Lung (tissue), 12 donors: ENCODE results near the gene PPP1R14D. TPM values are rescaled to one million over a fixed set of nuclear protein-coding genes. Genes with fewer than 3 reads are reported as not detected.

Source experiments
- ATAC-seq: fragments of 200-7000 bp; cut with Tn5 transposase; one replicate; pipeline ENCODE4 v1.9.1; 2020; ENCODE audit warnings: moderate number of reproducible peaks; ENCODE audit not compliant: insufficient read depth, low FRiP score
- DNase-seq, 3 donors: peaks; one replicate each; pipeline ENCODE4 v3.0.0-alpha.2; 2013 to 2017
- H3K27ac ChIP-seq, 2 donors: one replicate each; pipeline ENCODE4 v1.5.1; 2013; ENCODE audit warnings: mild to moderate bottlenecking in 2 of 2, moderate library complexity in 2 of 2, control low read depth in 1 of 2, inconsistent platforms in 1 of 2, low read depth in 1 of 2, low read length in 1 of 2
- H3K27me3 ChIP-seq, 3 donors: one replicate each; pipeline ENCODE4 v1.5.1; 2013; ENCODE audit warnings: low read length in 2 of 3; ENCODE audit not compliant: control insufficient read depth in 3 of 3, insufficient read depth in 3 of 3
- H3K36me3 ChIP-seq, 4 donors: one replicate each; pipeline ENCODE4 v1.5.1; 2013; ENCODE audit warnings: low read length in 4 of 4, mild to moderate bottlenecking in 1 of 4, moderate library complexity in 1 of 4; ENCODE audit not compliant: control insufficient read depth in 4 of 4, insufficient read depth in 4 of 4
- H3K4me1 ChIP-seq, 5 donors: one replicate each; pipeline ENCODE4 v1.5.1; 2013; ENCODE audit warnings: low read length in 5 of 5, mild to moderate bottlenecking in 2 of 5, moderate library complexity in 1 of 5; ENCODE audit not compliant: control insufficient read depth in 5 of 5, insufficient read depth in 5 of 5
- H3K4me3 ChIP-seq: one replicate; pipeline ENCODE4 v1.5.1; 2013; ENCODE audit warnings: mild to moderate bottlenecking, control low read depth, moderate library complexity
- H3K9ac ChIP-seq, 2 donors: one replicate each; pipeline ENCODE4 v1.5.1; 2013; ENCODE audit warnings: low read length in 2 of 2, control low read depth in 1 of 2; ENCODE audit not compliant: insufficient read depth in 1 of 2
- H3K9me3 ChIP-seq, 4 donors: one replicate each; pipeline ENCODE4 v1.5.1; 2013; ENCODE audit warnings: low read length in 3 of 4, mild to moderate bottlenecking in 1 of 4, moderate library complexity in 1 of 4; ENCODE audit not compliant: control insufficient read depth in 4 of 4, insufficient read depth in 3 of 4
- CTCF ChIP-seq: IDR thresholded peaks from 2 replicates; pipeline ENCODE4 v1.5.1; 2012; ENCODE audit warnings: mild to moderate bottlenecking; ENCODE audit errors: control extremely low read depth, extremely low read depth
- WGBS, 2 donors: extraction: QIAGEN DNeasy Blood & Tissue Kit; methylation state at CpG; one replicate each; pipeline ENCODE4 v1.1.7; 2013; 5-methylcytosine and 5-hydroxymethylcytosine counted together
- polyA plus RNA-seq, 2 donors: library from polyadenylated mRNA; stranded (reverse); fragments of 200-250 nt; gene quantifications; one replicate each; pipeline ENCODE4 v1.2.1, GENCODE V29; 2013
- total RNA-seq, 2 donors: library from RNA; depleted of rRNA in 1 of 2; stranded (reverse); fragments of >200 nt in 1 of 2; gene quantifications; one replicate each; pipeline ENCODE4 v1.2.1, GENCODE V29; 2014 to 2021
- donor health status: control.
- donor health status: control.
- donor health status: Bipolar disorder and iron deficiency.
- donor health status: healthy.
- donor health status: DM: yes; HTN: yes; CAD: no.

PPP1R14D gene
- total and polyA plus RNA-seq, 4 donors: 0.22 TPM; not detected in 3

GRCh38 chr15:40856746-40857145 lies 28.2 kb upstream of the PPP1R14D start:
- Histone ChIP-seq H3K27me3 (no peaks in the 10 kb centered on the region), H3K36me3 (peaks cover 0 to 16% (median 0%) of the 10 kb centered on the region in 4 donors), H3K9me3 (no peaks in the 10 kb centered on the region), H3K9ac (no peak overlapping the region), H3K4me1 (peaks cover 0 to 12% (median 4%) of the 10 kb centered on the region in 5 donors), H3K27ac (no peak overlapping the region), H3K4me3 (no peak overlapping the region)
- no peak for DNase-seq
- WGBS, 2 donors: 68 to 77% methylated on average over 8 of the region's 8 CpGs
- no peak for TF ChIP-seq CTCF
- no peak for ATAC-seq

DNA sequence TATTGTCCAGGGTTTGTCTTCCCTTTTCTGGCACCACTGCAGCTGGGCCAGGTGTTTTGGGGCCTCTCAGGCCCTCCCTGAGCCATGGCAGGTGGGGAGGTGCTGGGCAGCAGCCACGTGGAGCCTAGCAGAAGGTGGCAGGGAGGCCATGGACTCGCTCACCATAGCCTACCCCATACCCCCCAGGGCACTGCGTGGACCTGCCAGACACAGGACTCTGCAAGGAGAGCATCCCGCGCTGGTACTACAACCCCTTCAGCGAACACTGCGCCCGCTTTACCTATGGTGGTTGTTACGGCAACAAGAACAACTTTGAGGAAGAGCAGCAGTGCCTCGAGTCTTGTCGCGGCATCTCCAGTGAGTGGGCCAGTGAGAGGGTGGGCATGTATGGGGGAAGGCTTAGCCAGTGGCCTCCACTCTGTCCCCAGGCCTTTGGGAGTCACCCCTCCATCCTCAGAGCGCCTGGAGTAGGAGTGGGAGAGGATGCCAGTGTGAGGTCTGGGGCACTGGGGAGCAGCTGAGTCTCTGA lies 27.3 kb upstream of the PPP1R14D start:
- DNase-seq (peak in 1 of 3 donors; percentile 8), ATAC-seq (no peak)
- Histone ChIP-seq H3K4me1 (peaks cover 0 to 12% (median 4%) of the 10 kb centered on the region in 5 donors), H3K9me3 (no peaks in the 10 kb centered on the region), H3K27me3 (no peaks in the 10 kb centered on the region), H3K27ac (no peak overlapping the region), H3K36me3 (peaks cover 0 to 18% (median 0%) of the 10 kb centered on the region in 4 donors), H3K4me3 (no peak overlapping the region), H3K9ac (no peak overlapping the region)
- TF ChIP-seq CTCF: no peak
- 84 to 87% methylated on average over 13 of the region's 13 CpGs for WGBS, 2 donors

DNA sequence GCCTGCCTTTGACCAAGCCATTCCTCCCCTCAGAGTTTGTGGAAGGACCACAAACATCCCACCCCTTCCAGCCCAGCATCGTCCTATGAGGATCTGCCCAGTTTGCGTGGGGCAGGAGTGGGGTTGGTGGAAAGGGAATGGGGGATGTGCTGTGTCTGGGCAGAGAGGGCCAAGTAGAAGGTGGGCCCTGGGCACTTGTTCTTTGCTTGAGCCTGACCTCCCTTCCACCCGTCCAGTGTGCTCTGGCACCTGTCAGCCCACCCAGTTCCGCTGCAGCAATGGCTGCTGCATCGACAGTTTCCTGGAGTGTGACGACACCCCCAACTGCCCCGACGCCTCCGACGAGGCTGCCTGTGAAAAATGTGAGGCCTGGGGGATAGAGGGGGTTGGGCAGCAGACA lies 25.7 kb upstream of the PPP1R14D start:
- Histone ChIP-seq H3K36me3 (peaks cover 0 to 18% (median 0%) of the 10 kb centered on the region in 4 donors), H3K4me1 (peaks cover 0 to 12% (median 4%) of the 10 kb centered on the region in 5 donors), H3K4me3 (no peak overlapping the region), H3K9ac (no peak overlapping the region), H3K27me3 (no peaks in the 10 kb centered on the region), H3K27ac (no peak overlapping the region), H3K9me3 (no peaks in the 10 kb centered on the region)
- 56 to 68% methylated on average over 10 of the region's 10 CpGs for WGBS, 2 donors
- no peak for TF ChIP-seq CTCF
- ATAC-seq: no peak
- no peak for DNase-seq
